HG02973 (cell line): Measurements from ENCODE around the gene BID.
"Not testable (repeated sequence)": the region's sequence is repeated elsewhere in the genome, so short reads cannot be mapped to it uniquely, and the experiment has no call there.

Source experiments
- ATAC-seq: cut with Tn5 transposase; IDR thresholded peaks from one replicate; pipeline ENCODE4 v1.9.1; 2021; ENCODE audit warnings: moderate library complexity; ENCODE audit not compliant: unreplicated experiment

The BID gene

DNA sequence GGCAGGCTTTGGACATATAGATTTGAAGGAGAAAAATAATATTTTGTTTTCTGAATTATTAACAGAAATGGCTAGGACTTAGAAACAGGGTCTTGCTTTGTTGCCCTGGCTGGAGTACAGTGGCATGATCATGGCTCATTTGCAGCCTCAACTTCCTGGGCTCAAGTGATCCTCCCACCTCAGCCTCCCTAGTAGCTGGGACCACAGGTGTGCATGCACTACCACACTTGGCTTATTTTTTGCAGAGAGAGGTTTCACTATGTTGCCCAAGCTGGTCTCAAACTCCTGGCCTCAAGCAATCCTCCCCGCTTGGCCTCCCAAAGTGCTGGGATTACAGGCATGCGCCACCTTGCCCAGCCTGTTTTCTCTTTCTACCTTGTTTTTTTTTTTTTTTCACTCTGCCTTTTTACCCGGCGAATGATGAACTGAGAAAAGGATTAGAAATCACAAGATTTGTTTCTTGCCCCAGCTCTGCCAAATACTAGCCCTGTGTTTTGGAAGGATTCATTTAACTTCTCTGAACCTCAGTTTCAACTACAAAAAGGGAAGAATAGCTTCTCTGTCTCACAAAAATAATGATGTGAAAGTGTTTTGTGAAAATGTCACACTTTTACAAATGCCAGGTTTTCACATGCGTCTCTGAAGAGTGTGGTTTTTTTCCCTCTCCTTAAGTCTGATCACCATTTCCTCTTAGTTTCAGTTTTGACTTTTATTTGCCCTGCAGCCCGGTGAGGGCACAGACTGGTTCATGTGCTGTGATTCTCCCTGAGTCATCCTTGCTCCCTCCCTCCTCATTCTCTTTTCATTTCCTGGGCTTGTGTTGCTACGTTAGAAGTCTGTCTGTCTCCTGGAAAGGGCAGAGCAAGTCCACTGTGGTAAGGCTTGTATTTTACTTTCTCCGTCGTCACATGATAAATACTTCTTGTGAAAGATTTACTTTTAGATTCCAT is 68.0 kb downstream of the BID start:
- ATAC-seq = peak; percentile 69

DNA sequence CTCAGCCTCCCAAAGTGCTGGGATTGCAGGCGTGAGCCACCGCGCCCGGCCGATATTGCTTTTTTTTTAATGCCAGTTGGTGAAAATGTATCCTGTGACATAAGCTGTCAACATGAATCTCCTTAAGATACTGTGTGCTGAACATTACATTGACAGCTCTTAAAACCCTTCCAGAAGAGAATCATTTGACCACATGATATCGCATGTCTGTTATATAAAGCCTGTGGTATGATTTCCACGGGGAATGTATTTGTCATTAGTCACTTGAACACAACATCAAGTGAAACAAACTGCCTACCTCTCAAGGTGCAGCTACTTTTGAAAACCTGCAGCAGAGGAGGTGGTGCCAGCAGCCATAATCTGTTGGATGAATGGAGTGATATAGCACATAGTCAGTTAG is 68.7 kb downstream of the BID start:
- ATAC-seq = no peak

DNA sequence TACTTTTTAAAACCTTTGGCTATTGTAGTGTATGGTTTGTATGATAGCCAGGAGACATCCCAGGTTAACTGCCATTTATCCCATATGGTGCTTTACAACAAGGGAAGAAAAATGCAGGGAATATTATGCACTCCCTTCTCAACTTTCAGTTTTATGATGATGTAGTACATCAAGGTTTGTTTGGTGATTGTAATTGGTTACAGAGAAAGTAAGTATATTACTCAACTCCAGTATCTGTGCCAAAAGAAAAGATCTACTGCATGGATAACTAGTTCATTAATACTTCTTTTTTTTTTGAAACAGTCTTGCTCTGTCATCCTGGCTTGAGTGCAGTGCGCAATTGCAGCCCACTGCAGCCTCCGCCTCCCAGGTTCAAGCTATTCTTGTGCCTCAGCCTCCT is 70.5 kb downstream of the BID start:
- no peak for ATAC-seq

DNA sequence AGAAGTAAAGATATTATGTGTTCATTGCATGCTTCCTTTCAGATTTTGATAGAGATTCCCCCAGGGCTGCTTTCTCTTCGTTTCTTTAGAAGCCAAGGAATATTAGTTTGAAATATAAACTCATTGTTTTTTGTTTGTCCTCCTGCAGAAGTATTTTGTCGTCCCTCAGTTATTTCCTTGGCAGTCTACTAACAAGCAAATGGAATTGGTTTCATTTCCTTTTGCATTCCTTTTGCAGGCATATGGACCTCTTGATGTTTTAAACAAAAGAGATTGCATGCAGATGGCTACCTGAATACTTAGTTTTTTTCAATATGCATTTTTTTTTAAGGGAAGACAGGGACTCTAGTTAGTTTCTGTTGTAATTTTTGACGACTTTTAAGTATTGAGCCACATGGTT is 73.5 kb downstream of the BID start:
- ATAC-seq = no peak

DNA sequence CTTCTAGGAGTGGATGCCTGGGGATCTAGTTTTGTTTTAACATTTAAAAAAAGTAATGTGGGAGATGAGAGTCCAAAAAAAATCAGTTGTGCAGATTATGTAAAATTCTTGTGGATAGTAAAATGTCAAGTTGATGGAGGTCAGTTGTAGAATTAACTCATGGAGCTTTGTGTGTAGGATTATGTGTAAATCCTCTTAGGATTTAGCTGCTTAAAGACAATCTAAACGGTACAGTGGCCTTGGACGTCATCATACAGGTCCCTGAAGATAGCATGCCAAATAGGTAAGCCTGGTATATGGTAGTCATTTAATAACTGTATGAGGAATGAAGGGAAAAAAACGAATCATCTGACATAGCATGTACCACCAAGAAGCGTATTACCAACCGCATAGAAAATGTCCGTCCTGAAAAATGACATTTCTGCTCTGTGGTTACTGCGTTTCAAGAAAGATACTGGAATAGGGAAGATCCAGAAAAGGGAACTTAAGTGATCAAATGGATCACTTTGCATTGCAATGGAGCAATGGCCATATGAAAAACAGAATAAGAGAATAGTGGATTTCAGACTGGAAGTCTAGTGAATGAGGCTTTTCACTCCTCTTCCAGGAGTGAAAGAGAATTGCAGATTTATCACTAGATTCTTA is 74.5 kb downstream of the BID start:
- ATAC-seq = no peak

DNA sequence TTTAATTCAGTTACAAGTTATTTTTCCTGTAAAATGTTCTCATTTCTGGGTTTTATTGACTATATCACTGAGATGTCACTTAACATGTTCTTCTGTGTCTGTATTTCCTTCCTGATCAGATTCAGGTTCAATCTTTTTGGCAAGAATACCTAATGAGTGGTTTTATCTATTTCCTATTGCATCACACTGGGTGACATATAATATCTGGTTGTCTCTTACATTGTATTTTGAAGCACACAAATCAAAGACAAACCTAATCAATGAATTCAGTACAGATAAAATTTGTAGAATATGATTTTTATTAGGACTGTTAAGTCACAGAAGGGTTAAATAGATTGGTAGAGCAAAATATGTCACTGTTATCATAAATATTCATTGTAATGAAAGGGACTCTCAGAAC is 75.3 kb downstream of the BID start:
- no peak for ATAC-seq

DNA sequence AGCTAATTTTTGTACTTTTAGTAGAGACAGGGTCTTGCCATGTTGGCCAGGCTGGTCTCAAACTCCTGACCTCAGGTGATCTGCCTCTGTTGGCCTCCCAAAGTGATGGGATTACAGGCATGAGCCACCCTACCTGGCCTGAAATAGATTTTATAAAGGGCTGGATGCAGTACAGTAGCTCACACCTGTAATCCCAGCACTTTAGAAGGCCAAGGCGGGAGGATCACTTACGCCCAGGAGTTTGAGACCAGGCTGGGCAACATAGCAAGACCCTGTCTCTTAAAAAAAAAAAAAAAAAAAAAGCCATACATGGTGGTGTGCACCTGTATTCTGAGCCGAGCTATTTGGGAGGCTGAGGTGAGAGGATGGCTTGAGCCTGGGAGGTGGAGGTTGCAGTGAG is 76.0 kb downstream of the BID start:
- not testable (repeated sequence) for ATAC-seq

DNA sequence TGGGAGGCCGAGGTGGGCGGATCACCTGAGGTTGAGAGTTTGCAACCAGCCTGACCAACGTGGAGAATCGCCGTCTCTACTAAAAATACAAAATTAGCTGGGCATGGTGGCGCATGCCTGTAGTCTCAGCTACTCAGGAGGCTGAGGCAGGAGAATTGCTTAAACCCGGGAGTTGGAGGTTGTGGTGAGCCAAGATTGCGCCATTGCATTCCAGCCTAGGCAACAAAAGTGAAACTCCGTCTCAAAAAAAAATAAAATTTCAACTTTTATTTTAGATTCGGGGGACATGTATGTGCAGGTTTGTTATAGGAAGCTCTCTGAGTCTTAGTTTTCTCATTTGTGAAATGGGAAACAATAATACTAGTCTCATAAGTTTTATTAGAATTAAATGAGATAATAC is 77.1 kb downstream of the BID start:
- not testable (repeated sequence) for ATAC-seq

DNA sequence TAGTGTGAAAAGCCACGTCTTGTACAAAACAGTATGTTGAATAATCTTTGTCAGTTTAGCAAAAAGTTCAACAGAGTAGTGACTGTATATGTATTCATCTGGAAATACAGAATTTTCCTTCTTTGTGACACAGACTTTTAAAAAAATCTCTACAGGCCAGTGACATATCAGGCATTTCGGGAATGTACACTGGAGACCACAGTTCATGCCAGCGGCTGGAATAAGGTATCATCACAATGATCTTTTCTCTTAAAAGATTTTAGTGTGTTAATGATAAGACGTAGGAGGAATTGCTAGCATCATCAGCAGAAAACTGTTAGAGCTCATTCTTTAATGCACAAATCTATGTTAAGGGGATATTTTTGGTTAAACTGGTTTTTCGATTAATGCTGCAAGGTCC is 78.3 kb downstream of the BID start:
- no peak for ATAC-seq

DNA sequence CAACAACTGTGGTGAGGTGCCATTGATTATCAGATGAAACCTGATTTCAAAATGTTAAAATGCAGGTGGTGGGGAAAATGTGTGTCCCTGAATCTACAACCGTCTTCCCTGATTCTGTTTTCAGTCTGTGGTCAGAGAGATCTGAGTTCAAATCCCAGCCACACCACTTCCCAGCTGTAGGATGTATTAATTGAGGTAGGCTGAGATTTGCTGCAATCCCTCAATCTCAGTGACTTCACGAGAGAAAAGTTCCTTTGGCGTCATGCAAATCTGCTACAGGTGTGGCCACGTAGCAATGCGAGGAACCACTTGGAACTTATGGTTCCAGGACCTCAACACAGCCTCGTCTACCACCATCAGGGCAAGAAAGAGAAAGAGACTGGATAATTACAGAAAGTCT is 79.5 kb downstream of the BID start:
- ATAC-seq = no peak

DNA sequence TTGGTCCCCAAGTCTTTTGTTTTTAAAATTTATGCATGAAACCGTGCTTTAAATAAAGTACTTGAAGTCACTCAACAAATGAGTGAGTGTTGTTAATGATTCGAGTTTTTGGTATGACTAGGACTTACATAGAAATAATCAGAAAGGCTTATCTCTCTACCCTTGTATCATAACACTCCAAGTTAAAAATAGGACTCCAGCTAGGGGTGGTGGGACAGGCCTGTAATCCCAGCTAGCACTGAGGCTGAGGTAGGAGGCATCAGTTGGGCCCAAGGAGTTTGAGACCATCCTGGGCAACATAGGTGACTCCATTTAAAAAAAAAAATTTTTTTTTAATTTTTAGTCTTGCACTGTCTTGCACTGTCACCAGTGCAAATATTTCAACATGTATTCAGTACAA is 80.1 kb downstream of the BID start:
- ATAC-seq = no peak

DNA sequence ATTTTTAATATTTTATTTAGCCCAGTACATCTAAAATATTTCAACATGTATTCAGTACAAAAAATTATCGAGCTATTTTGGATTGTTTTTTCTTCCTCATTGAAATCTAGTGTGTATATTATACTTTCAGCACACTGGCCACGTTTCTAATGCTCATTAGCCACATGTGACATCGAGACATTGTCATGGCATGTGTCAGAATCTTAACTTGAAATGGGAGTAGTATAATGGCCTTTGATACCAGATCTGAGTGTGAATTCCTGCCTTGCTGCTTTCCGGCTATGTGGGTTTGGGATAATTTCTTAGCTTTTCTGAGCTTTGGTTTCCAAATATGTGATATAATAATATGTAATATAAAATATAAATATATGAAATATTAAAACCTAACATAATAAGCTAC is 81.4 kb downstream of the BID start:
- no peak for ATAC-seq

DNA sequence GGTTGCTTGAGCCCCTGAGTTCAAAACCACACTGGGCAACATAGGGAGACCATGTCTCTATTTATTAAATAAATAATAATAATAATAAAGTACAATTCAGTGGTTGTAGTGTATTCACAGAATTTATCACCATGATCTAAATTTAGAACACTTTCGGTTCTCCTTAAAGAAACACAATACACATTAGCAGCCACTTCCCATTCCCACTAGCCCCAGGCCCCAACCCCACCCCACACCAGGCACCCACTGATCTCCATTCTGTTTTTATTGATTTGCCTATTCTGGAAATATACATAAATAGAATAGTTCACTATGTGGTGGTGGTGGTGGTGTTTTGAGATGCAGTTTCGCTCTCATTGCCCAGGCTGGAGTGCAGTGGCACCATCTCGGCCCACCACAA is 90.0 kb downstream of the BID start:
- no peak for ATAC-seq
